ENCODE measurements around the gene RAB30.

DNA sequence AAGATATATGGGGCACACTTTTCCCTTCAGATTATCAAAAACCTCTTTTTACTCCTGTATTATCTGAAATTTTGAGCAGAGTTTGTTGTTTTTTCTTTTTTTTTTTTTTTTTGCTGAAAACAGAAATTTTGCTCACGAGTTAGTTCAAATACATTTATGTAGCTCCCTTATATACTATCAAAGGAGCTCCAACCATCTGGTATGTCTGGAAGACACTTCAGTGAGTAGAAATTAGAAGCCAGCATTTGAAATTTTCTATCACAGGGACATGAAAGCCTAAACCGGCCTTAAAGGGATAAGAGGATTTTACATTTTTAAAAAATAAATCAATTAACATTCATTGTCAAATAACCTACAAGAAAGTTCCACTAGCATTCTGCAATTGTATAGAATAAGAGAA lies 96.8 kb downstream of the RAB30 start:
- no peak for TF ChIP-seq YY1 (IDR thresholded peaks at IDR 0.05; ENCODE audit: low read depth)
- no peak for TF ChIP-seq CEBPB (IDR thresholded peaks at IDR 0.05)
- no peak for TF ChIP-seq EGR1 (IDR thresholded peaks at IDR 0.05)
- TF ChIP-seq REST (IDR thresholded peaks at IDR 0.05; ENCODE audit: low read depth): no peak
- TF ChIP-seq TCF12 (IDR thresholded peaks at IDR 0.05; ENCODE audit: low read depth): no peak
- TF ChIP-seq, protein P1, sequence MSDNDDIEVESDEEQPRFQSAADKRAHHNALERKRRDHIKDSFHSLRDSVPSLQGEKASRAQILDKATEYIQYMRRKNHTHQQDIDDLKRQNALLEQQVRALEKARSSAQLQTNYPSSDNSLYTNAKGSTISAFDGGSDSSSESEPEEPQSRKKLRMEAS (IDR thresholded peaks at IDR 0.05): no peak
- TF ChIP-seq EP300 (IDR thresholded peaks at IDR 0.05; ENCODE audit: borderline replicate concordance): no peak
- TF ChIP-seq CREB1 (IDR thresholded peaks at IDR 0.05; ENCODE audit: low read depth): no peak
- TF ChIP-seq TEAD4 (IDR thresholded peaks at IDR 0.05): no peak
- TF ChIP-seq NFIC (IDR thresholded peaks at IDR 0.05): no peak
- no peak for TF ChIP-seq RAD21 (IDR thresholded peaks at IDR 0.05; ENCODE audit: low read depth)

All from Ishikawa (cell line).